Peyer's patch (tissue), 4 donors: ENCODE results near the gene CNTNAP5. TPM values are rescaled to one million over a fixed set of nuclear protein-coding genes. Genes with fewer than 3 reads are reported as not detected.

Experiments used
- DNase-seq, 3 donors: peaks; one replicate each; pipeline ENCODE4 v3.0.0-alpha.2; 2017 to 2019
- H3K27ac ChIP-seq, 4 donors: fragments of 200-600 bp; sonication (generic); one replicate each; pipeline ENCODE4 v1.5.1; 2016 to 2019
- H3K27me3 ChIP-seq, 2 donors: fragments of 200-600 bp; sonication (generic); one replicate each; pipeline ENCODE4 v1.5.1; 2019
- H3K36me3 ChIP-seq, 3 donors: fragments of 200-600 bp; sonication (generic); one replicate each; pipeline ENCODE4 v1.5.1; 2016 to 2019
- H3K4me1 ChIP-seq, 4 donors: fragments of 200-600 bp; sonication (generic); one replicate each; pipeline ENCODE4 v1.5.1; 2016 to 2019
- H3K4me3 ChIP-seq, 4 donors: fragments of 200-600 bp; sonication (generic); 1 replicate in 3 of 4; 2 replicates in 1 of 4; pipeline ENCODE4 v1.5.1; 2016 to 2019; ENCODE audit warnings: mild to moderate bottlenecking in 1 of 4
- H3K9me3 ChIP-seq, 4 donors: fragments of 200-600 bp; sonication (generic); one replicate each; pipeline ENCODE4 v1.5.1; 2016 to 2019; ENCODE audit warnings: mild to moderate bottlenecking in 1 of 4
- CTCF ChIP-seq, 6 experiments: fragments of 450-650 bp in 4 of 6; fragments of 200-600 bp in 2 of 6; sonication (generic) in 1 of 6; IDR thresholded peaks; one replicate each; pipeline ENCODE4 v1.5.1; 2017 to 2019; ENCODE audit warnings: antibody characterized with exemption in 6 of 6, mild to moderate bottlenecking in 3 of 6, moderate library complexity in 1 of 6
- POLR2A ChIP-seq, 2 donors: fragments of 450-650 bp; IDR thresholded peaks; one replicate each; pipeline ENCODE4 v1.5.1; 2017; ENCODE audit warnings: antibody characterized with exemption in 2 of 2, mild to moderate bottlenecking in 2 of 2, moderate library complexity in 2 of 2
- total RNA-seq, 4 donors: library from RNA; depleted of rRNA; stranded (reverse); fragments of >200 nt; gene quantifications; one replicate each; pipeline ENCODE4 v1.1.0, GENCODE V29; 2016

Gene CNTNAP5
- total RNA-seq, 4 donors from 2014 or later, result not detected

GRCh38 chr2:124526221-124526620, 501.1 kb downstream of the CNTNAP5 start:
- Histone ChIP-seq H3K9me3 (no peaks in the 10 kb centered on the region), H3K27me3 (no peaks in the 10 kb centered on the region), H3K27ac (no peak overlapping the region)

GRCh38 chr2:124530203-124530602, 505.1 kb downstream of the CNTNAP5 start:
- no peak for TF ChIP-seq CTCF (IDR thresholded peaks at IDR 0.05)
- no peak for TF ChIP-seq POLR2A (IDR thresholded peaks at IDR 0.05)
- Histone ChIP-seq H3K4me1 (no peaks in the 10 kb centered on the region), H3K36me3 (no peaks in the 10 kb centered on the region), H3K4me3 (no peak overlapping the region), H3K27ac (no peak overlapping the region), H3K9me3 (no peaks in the 10 kb centered on the region), H3K27me3 (no peaks in the 10 kb centered on the region)
- no peak for DNase-seq

More at GRCh38 chr2:124526221-124526620, 501.1 kb downstream of the CNTNAP5 start:
- H3K36me3 ChIP-seq, result no peaks in the 10 kb centered on the region
- no peak overlapping the region for H3K4me3 ChIP-seq
- TF ChIP-seq CTCF (IDR thresholded peaks at IDR 0.05) (no peak), POLR2A (IDR thresholded peaks at IDR 0.05) (no peak)
- no peak for DNase-seq
- H3K4me1 ChIP-seq, result no peaks in the 10 kb centered on the region

- DNase-seq, result no peak
Observed at GRCh38 chr2:124533226-124533954, 508.3 kb downstream of the CNTNAP5 start.

GRCh38 chr2:124534028-124534427, 508.9 kb downstream of the CNTNAP5 start:
- no peaks in the 10 kb centered on the region for H3K9me3 ChIP-seq
- H3K27ac ChIP-seq, result no peak overlapping the region
- no peaks in the 10 kb centered on the region for H3K27me3 ChIP-seq
- H3K4me3 ChIP-seq, result no peak overlapping the region
- TF ChIP-seq POLR2A (IDR thresholded peaks at IDR 0.05), result no peak
- no peak for TF ChIP-seq CTCF (IDR thresholded peaks at IDR 0.05)
- no peak for DNase-seq
- no peaks in the 10 kb centered on the region for H3K36me3 ChIP-seq
- H3K4me1 ChIP-seq, result no peaks in the 10 kb centered on the region

More at GRCh38 chr2:124533226-124533954, 508.3 kb downstream of the CNTNAP5 start:
- no peaks in the 10 kb centered on the region for H3K4me1 ChIP-seq
- H3K9me3 ChIP-seq, result no peaks in the 10 kb centered on the region
- TF ChIP-seq POLR2A (IDR thresholded peaks at IDR 0.05) (no peak), CTCF (IDR thresholded peaks at IDR 0.05) (no peak)
- no peaks in the 10 kb centered on the region for H3K27me3 ChIP-seq
- H3K4me3 ChIP-seq, result no peak overlapping the region
- H3K36me3 ChIP-seq, result no peaks in the 10 kb centered on the region
- no peak overlapping the region for H3K27ac ChIP-seq

- no peak for DNase-seq
- Histone ChIP-seq H3K4me1 (no peaks in the 10 kb centered on the region), H3K27ac (no peak overlapping the region), H3K4me3 (no peak overlapping the region), H3K36me3 (no peaks in the 10 kb centered on the region), H3K9me3 (no peaks in the 10 kb centered on the region), H3K27me3 (no peaks in the 10 kb centered on the region)
- no peak for TF ChIP-seq POLR2A (IDR thresholded peaks at IDR 0.05)
- TF ChIP-seq CTCF (IDR thresholded peaks at IDR 0.05), result no peak
Observed at GRCh38 chr2:124535816-124536215, 510.7 kb downstream of the CNTNAP5 start.
